HL-60 (cell line): ENCODE data around the gene HECW1.

Experiments used
- DNase-seq, 2 experiments: peaks; one replicate each; pipeline ENCODE4 v3.0.0-alpha.2; 2010 to 2020; ENCODE audit warnings: low read depth in 1 of 2, low spot score in 1 of 2
- H3K27ac ChIP-seq: fragments of 250-450 bp; sonication (Bioruptor Pico); replicated peaks from 2 replicates; pipeline ENCODE4 v1.5.1; 2020; ENCODE audit warnings: mild to moderate bottlenecking, moderate library complexity
- H3K27me3 ChIP-seq: fragments of 250-450 bp; sonication (Bioruptor Pico); 2 replicates; pipeline ENCODE4 v1.5.1; 2021; ENCODE audit warnings: mild to moderate bottlenecking, moderate library complexity; ENCODE audit not compliant: insufficient read depth, poor library complexity, severe bottlenecking
- H3K4me3 ChIP-seq: replicated peaks from 2 replicates; pipeline ENCODE4 v1.5.1; 2011; ENCODE audit warnings: mild to moderate bottlenecking, control low read depth, low read length; ENCODE audit not compliant: insufficient read depth
- CTCF ChIP-seq: IDR thresholded peaks from one replicate; pipeline ENCODE4 v1.5.1; 2011; ENCODE audit warnings: low read length, control low read depth, inconsistent platforms; ENCODE audit not compliant: insufficient read depth
- GABPA ChIP-seq: IDR thresholded peaks from 2 replicates; pipeline ENCODE4 v1.6.1; 2012; ENCODE audit warnings: low read depth
- POLR2AphosphoS5 ChIP-seq: IDR thresholded peaks from 2 replicates; pipeline ENCODE4 v1.6.1; 2012; ENCODE audit warnings: low read depth
- SPI1 ChIP-seq: IDR thresholded peaks from 2 replicates; pipeline ENCODE4 v1.6.1; 2012; ENCODE audit warnings: low read depth, mild to moderate bottlenecking, borderline replicate concordance
- TF ChIP-seq, protein P1 (sequence below): IDR thresholded peaks from 2 replicates; pipeline ENCODE4 v1.6.1; 2012; ENCODE audit warnings: low read depth; ENCODE audit not compliant: insufficient replicate concordance

Gene HECW1

GRCh38 chr7:43505412-43505811 lies 393.0 kb downstream of the HECW1 start:
- DNase-seq, result no peak
- no peaks in the 10 kb centered on the region for H3K27me3 ChIP-seq
- H3K4me3 ChIP-seq, result no peak overlapping the region
- H3K27ac ChIP-seq, result no peak overlapping the region
- TF ChIP-seq, protein P1, sequence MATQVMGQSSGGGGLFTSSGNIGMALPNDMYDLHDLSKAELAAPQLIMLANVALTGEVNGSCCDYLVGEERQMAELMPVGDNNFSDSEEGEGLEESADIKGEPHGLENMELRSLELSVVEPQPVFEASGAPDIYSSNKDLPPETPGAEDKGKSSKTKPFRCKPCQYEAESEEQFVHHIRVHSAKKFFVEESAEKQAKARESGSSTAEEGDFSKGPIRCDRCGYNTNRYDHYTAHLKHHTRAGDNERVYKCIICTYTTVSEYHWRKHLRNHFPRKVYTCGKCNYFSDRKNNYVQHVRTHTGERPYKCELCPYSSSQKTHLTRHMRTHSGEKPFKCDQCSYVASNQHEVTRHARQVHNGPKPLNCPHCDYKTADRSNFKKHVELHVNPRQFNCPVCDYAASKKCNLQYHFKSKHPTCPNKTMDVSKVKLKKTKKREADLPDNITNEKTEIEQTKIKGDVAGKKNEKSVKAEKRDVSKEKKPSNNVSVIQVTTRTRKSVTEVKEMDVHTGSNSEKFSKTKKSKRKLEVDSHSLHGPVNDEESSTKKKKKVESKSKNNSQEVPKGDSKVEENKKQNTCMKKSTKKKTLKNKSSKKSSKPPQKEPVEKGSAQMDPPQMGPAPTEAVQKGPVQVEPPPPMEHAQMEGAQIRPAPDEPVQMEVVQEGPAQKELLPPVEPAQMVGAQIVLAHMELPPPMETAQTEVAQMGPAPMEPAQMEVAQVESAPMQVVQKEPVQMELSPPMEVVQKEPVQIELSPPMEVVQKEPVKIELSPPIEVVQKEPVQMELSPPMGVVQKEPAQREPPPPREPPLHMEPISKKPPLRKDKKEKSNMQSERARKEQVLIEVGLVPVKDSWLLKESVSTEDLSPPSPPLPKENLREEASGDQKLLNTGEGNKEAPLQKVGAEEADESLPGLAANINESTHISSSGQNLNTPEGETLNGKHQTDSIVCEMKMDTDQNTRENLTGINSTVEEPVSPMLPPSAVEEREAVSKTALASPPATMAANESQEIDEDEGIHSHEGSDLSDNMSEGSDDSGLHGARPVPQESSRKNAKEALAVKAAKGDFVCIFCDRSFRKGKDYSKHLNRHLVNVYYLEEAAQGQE, result no peak

DNA sequence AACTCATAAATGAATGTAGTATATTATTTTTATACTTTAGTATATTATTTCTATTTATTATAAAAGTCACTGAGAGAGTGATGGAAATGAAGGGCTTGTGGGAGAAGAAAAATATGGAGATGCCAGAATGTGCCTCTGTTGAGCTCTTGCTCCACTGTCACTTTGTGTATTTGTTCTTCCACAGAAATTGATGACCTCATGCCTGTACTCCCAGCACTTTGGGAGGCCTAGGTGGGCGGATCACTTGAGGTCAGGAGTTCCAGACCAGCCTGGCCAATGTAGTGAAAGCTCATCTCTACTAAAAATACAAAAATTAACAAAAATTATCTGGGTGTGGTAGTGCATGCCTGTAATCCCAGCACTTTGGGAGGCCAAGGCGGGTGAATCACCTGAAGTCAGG lies 394.0 kb downstream of the HECW1 start:
- no peak for DNase-seq
- H3K27ac ChIP-seq, result no peak overlapping the region
- no peaks in the 10 kb centered on the region for H3K27me3 ChIP-seq
- TF ChIP-seq SPI1 (no peak), GABPA (no peak)
- no peak overlapping the region for H3K4me3 ChIP-seq

DNA sequence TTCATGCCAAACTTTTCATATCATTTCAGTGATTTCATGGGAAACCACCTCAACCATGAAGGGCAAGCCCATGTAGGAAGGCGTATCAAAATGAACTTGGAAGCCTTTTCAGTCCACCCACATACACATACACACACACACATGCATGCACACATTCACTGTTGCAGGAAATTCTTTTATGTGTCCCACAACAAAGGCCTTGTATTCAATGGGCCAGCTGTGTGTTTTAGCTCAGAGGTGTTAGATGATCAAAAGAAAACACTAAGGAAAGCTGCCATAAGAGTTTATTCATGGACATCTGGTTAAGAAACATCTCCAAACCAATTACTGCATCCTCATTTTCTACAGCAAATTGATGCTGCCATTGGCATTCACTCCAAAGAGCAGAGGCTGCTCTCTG lies 396.0 kb downstream of the HECW1 start:
- Histone ChIP-seq H3K27ac (no peak overlapping the region), H3K27me3 (no peaks in the 10 kb centered on the region), H3K4me3 (no peak overlapping the region)
- TF ChIP-seq SPI1, result no peak
- TF ChIP-seq CTCF, result no peak
- DNase-seq, result no peak

- DNase-seq, result no peak
- Histone ChIP-seq H3K27me3 (no peaks in the 10 kb centered on the region), H3K4me3 (no peak overlapping the region), H3K27ac (no peak overlapping the region)
- TF ChIP-seq, protein P1, result no peak
- TF ChIP-seq SPI1 (no peak), CTCF (no peak), GABPA (no peak), POLR2AphosphoS5 (no peak)
These were observed 397.5 kb downstream of the HECW1 start for GRCh38 chr7:43509906-43510305.

GRCh38 chr7:43511029-43511428 lies 398.6 kb downstream of the HECW1 start:
- DNase-seq, result peak in 1 of 2 experiments; percentile 29
- Histone ChIP-seq H3K27ac (no peak overlapping the region), H3K4me3 (no peak overlapping the region), H3K27me3 (no peaks in the 10 kb centered on the region)
- TF ChIP-seq GABPA, result no peak
